Peyer's patch (tissue), 4 donors: ENCODE results near the gene TSN. TPM values are rescaled to one million over a fixed set of nuclear protein-coding genes. Genes with fewer than 3 reads are reported as not detected.
"Not testable (repeated sequence)": the region's sequence is repeated elsewhere in the genome, so short reads cannot be mapped to it uniquely, and the experiment has no call there.

Experiments used
- DNase-seq, 3 donors: peaks; one replicate each; pipeline ENCODE4 v3.0.0-alpha.2; 2017 to 2019
- H3K27ac ChIP-seq, 4 donors: fragments of 200-600 bp; sonication (generic); one replicate each; pipeline ENCODE4 v1.5.1; 2016 to 2019
- H3K27me3 ChIP-seq, 2 donors: fragments of 200-600 bp; sonication (generic); one replicate each; pipeline ENCODE4 v1.5.1; 2019
- H3K36me3 ChIP-seq, 3 donors: fragments of 200-600 bp; sonication (generic); one replicate each; pipeline ENCODE4 v1.5.1; 2016 to 2019
- H3K4me1 ChIP-seq, 4 donors: fragments of 200-600 bp; sonication (generic); one replicate each; pipeline ENCODE4 v1.5.1; 2016 to 2019
- H3K4me3 ChIP-seq, 4 donors: fragments of 200-600 bp; sonication (generic); 1 replicate in 3 of 4; 2 replicates in 1 of 4; pipeline ENCODE4 v1.5.1; 2016 to 2019; ENCODE audit warnings: mild to moderate bottlenecking in 1 of 4
- H3K9me3 ChIP-seq, 4 donors: fragments of 200-600 bp; sonication (generic); one replicate each; pipeline ENCODE4 v1.5.1; 2016 to 2019; ENCODE audit warnings: mild to moderate bottlenecking in 1 of 4
- CTCF ChIP-seq, 6 experiments: fragments of 450-650 bp in 4 of 6; fragments of 200-600 bp in 2 of 6; sonication (generic) in 1 of 6; IDR thresholded peaks; one replicate each; pipeline ENCODE4 v1.5.1; 2017 to 2019; ENCODE audit warnings: antibody characterized with exemption in 6 of 6, mild to moderate bottlenecking in 3 of 6, moderate library complexity in 1 of 6
- POLR2A ChIP-seq, 2 donors: fragments of 450-650 bp; IDR thresholded peaks; one replicate each; pipeline ENCODE4 v1.5.1; 2017; ENCODE audit warnings: antibody characterized with exemption in 2 of 2, mild to moderate bottlenecking in 2 of 2, moderate library complexity in 2 of 2
- total RNA-seq, 4 donors: library from RNA; depleted of rRNA; stranded (reverse); fragments of >200 nt; gene quantifications; one replicate each; pipeline ENCODE4 v1.1.0, GENCODE V29; 2016

Gene TSN
- total RNA-seq, 4 donors from 2014 or later, result 23.1 to 31.9 (median 30.2) TPM

DNA sequence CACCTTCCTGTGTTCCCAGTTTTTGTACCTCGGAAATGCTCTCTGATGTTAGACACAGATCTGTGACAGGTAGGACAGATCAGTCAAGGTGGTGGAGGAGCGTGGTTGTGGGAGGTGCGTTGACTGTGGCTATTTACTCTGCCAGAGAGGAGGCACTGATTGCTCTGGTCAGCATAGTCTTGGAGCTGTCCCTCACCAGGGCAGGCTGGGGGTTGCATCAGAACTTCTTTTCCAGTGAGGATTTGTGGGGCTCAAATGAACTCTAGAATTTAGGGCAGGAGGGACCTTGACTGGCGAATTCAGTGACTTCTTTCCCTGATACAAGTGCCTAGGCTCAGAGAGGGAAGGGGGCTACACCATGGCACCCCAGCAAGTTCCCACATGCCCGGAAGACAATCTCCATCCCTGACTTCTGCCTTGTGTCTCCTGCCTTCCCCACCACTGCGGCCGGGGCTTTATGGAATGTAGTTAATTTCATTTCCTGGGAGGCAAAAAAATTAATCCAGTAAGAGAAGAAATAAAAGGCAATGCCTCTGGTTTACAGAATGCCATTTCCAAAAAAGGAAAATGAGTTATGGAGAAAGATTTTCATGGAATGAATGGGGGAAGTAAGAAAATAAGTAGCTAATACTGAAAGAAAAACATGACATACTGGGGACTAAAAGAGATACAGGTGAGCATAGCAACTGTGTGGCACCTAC lies 44.8 kb upstream of the TSN start:
- peak in 1 of 3 donors; percentile 31 for DNase-seq
- H3K4me3 ChIP-seq, result no peak overlapping the region
- TF ChIP-seq CTCF (IDR thresholded peaks at IDR 0.05) (no peak), POLR2A (IDR thresholded peaks at IDR 0.05) (no peak)
- no peaks in the 10 kb centered on the region for H3K9me3 ChIP-seq
- H3K4me1 ChIP-seq, result no peaks in the 10 kb centered on the region
- no peak overlapping the region for H3K27ac ChIP-seq
- no peaks in the 10 kb centered on the region for H3K36me3 ChIP-seq
- no peaks in the 10 kb centered on the region for H3K27me3 ChIP-seq

DNA sequence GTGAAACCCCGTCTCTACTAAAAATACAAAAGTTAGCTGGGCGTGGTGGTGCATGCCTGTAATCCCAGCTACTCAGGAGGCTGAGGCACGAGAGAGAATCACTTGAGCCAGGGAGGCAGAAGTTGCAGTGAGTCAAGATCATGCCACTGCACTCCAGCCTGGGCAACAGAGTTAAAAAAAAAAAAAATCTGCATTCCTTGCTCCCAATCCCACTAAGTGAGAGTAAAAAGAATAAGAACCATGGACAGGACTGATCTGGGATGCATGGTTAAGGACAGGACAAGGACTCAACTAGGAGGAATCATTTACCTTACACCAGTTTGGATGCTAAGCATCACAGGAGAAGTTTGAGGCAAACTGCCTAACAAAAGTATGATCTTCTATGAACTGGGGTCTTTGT lies 44.0 kb upstream of the TSN start:
- not testable (repeated sequence) for H3K9me3 ChIP-seq, H3K4me3 ChIP-seq, H3K4me1 ChIP-seq, H3K27me3 ChIP-seq, H3K27ac ChIP-seq, H3K36me3 ChIP-seq, DNase-seq

- no peaks in the 10 kb centered on the region for H3K9me3 ChIP-seq
- H3K27me3 ChIP-seq, result no peaks in the 10 kb centered on the region
- no peak overlapping the region for H3K4me3 ChIP-seq
- TF ChIP-seq CTCF (IDR thresholded peaks at IDR 0.05) (no peak), POLR2A (IDR thresholded peaks at IDR 0.05) (no peak)
- no peaks in the 10 kb centered on the region for H3K36me3 ChIP-seq
- H3K4me1 ChIP-seq, result no peaks in the 10 kb centered on the region
- H3K27ac ChIP-seq, result no peak overlapping the region
- DNase-seq, result no peak
These were observed 39.3 kb upstream of the TSN start for GRCh38 chr2:121716126-121716525.

GRCh38 chr2:121717529-121717928 lies 37.9 kb upstream of the TSN start:
- Histone ChIP-seq H3K4me1 (no peaks in the 10 kb centered on the region), H3K36me3 (no peaks in the 10 kb centered on the region), H3K4me3 (no peak overlapping the region), H3K9me3 (no peaks in the 10 kb centered on the region), H3K27me3 (no peaks in the 10 kb centered on the region), H3K27ac (no peak overlapping the region)
- no peak for DNase-seq
- no peak for TF ChIP-seq POLR2A (IDR thresholded peaks at IDR 0.05)
- no peak for TF ChIP-seq CTCF (IDR thresholded peaks at IDR 0.05)

GRCh38 chr2:121721926-121722325 lies 33.5 kb upstream of the TSN start:
- no peaks in the 10 kb centered on the region for H3K27me3 ChIP-seq
- TF ChIP-seq POLR2A (IDR thresholded peaks at IDR 0.05) (no peak), CTCF (IDR thresholded peaks at IDR 0.05) (no peak)
- DNase-seq, result peak in 1 of 3 donors; percentile 22
- no peaks in the 10 kb centered on the region for H3K4me1 ChIP-seq
- H3K36me3 ChIP-seq, result peaks cover 0 to 5% (median 0%) of the 10 kb centered on the region in 3 donors
- no peaks in the 10 kb centered on the region for H3K9me3 ChIP-seq
- no peak overlapping the region for H3K4me3 ChIP-seq
- no peak overlapping the region for H3K27ac ChIP-seq

GRCh38 chr2:121722479-121722878 lies 33.0 kb upstream of the TSN start:
- Histone ChIP-seq H3K4me1 (no peaks in the 10 kb centered on the region), H3K36me3 (peaks cover 0 to 11% (median 0%) of the 10 kb centered on the region in 3 donors), H3K27me3 (no peaks in the 10 kb centered on the region), H3K9me3 (no peaks in the 10 kb centered on the region), H3K27ac (no peak overlapping the region), H3K4me3 (no peak overlapping the region)
- no peak for DNase-seq
- TF ChIP-seq POLR2A (IDR thresholded peaks at IDR 0.05) (no peak), CTCF (IDR thresholded peaks at IDR 0.05) (no peak)
